IPS-20b (cell line): Measurements from ENCODE around the gene DCPS.

ENCODE experiments used
- H3K27ac ChIP-seq: one replicate; pipeline ENCODE4 v1.5.1; 2013; ENCODE audit warnings: low read length
- H3K27me3 ChIP-seq: 2 replicates; pipeline ENCODE4 v1.6.1; 2013; ENCODE audit warnings: mild to moderate bottlenecking, low read length, inconsistent platforms; ENCODE audit not compliant: insufficient read depth
- H3K36me3 ChIP-seq: 2 replicates; pipeline ENCODE4 v1.6.1; 2013; ENCODE audit warnings: low read depth, mild to moderate bottlenecking, inconsistent platforms, low read length, moderate library complexity; ENCODE audit not compliant: insufficient read depth
- H3K4me1 ChIP-seq: 2 replicates; pipeline ENCODE4 v1.6.1; 2013; ENCODE audit warnings: mild to moderate bottlenecking, control low read depth, inconsistent platforms, low read length, moderate library complexity; ENCODE audit not compliant: insufficient read depth
- H3K4me3 ChIP-seq: 2 replicates; pipeline ENCODE4 v1.5.1; 2013; ENCODE audit warnings: mild to moderate bottlenecking, low read length, inconsistent platforms
- H3K9ac ChIP-seq: 2 replicates; pipeline ENCODE4 v1.6.1; 2013; ENCODE audit warnings: low read depth, mild to moderate bottlenecking, inconsistent platforms, low read length, moderate library complexity
- H3K9me3 ChIP-seq: 2 replicates; pipeline ENCODE4 v1.6.1; 2013; ENCODE audit warnings: mild to moderate bottlenecking, low read depth, low read length, inconsistent platforms; ENCODE audit not compliant: insufficient read depth

The DCPS gene

GRCh38 chr11:126347751-126348668, 44.1 kb downstream of the DCPS start:
- Histone ChIP-seq H3K27me3 (no peaks in the 10 kb centered on the region), H3K9ac (no peak overlapping the region), H3K4me3 (no peak overlapping the region), H3K36me3 (peaks cover 20% of the 10 kb centered on the region), H3K4me1 (peaks cover 20% of the 10 kb centered on the region; the same call in 1 of the 2 replicates), H3K27ac (no peak overlapping the region), H3K9me3 (no peaks in the 10 kb centered on the region)

GRCh38 chr11:126348806-126349582, 45.1 kb downstream of the DCPS start:
- Histone ChIP-seq H3K9ac (no peak overlapping the region), H3K4me3 (no peak overlapping the region), H3K27ac (no peak overlapping the region)

GRCh38 chr11:126350836-126351235, 47.0 kb downstream of the DCPS start:
- Histone ChIP-seq H3K27me3 (no peaks in the 10 kb centered on the region), H3K4me3 (no peak overlapping the region), H3K9me3 (no peaks in the 10 kb centered on the region), H3K9ac (no peak overlapping the region), H3K4me1 (peaks cover 24% of the 10 kb centered on the region), H3K27ac (no peak overlapping the region), H3K36me3 (peaks cover 13% of the 10 kb centered on the region)

More at GRCh38 chr11:126348806-126349582, 45.1 kb downstream of the DCPS start:
- Histone ChIP-seq H3K9me3 (no peaks in the 10 kb centered on the region), H3K27me3 (no peaks in the 10 kb centered on the region), H3K36me3 (peaks cover 13% of the 10 kb centered on the region), H3K4me1 (peaks cover 29% of the 10 kb centered on the region)

- H3K4me3 ChIP-seq, result no peak overlapping the region
- peaks cover 13% of the 10 kb centered on the region for H3K36me3 ChIP-seq
- H3K9ac ChIP-seq, result 0 out of 2 replicates have a peak overlapping the region, but pooled peaks have one; percentile 21
- H3K27me3 ChIP-seq, result no peaks in the 10 kb centered on the region
- peaks cover 14% of the 10 kb centered on the region for H3K4me1 ChIP-seq
- no peak overlapping the region for H3K27ac ChIP-seq
- H3K9me3 ChIP-seq, result no peaks in the 10 kb centered on the region
These were observed 48.3 kb downstream of the DCPS start for GRCh38 chr11:126352163-126352562.

GRCh38 chr11:126352934-126353801, 49.3 kb downstream of the DCPS start:
- H3K27me3 ChIP-seq, result no peaks in the 10 kb centered on the region
- H3K36me3 ChIP-seq, result peaks cover 13% of the 10 kb centered on the region
- H3K9ac ChIP-seq, result peak overlapping the region; percentile 38; the same call in 1 of the 2 replicates
- peak overlapping the region; percentile 10; the same call in 1 of the 2 replicates for H3K4me3 ChIP-seq
- H3K27ac ChIP-seq, result no peak overlapping the region
- no peaks in the 10 kb centered on the region for H3K9me3 ChIP-seq
- peaks cover 14% of the 10 kb centered on the region for H3K4me1 ChIP-seq

- Histone ChIP-seq H3K4me3 (peak overlapping the region; percentile 89), H3K27ac (peak overlapping the region; percentile 64), H3K9me3 (no peaks in the 10 kb centered on the region), H3K9ac (peak overlapping the region; percentile 95), H3K4me1 (peaks cover 13% of the 10 kb centered on the region), H3K36me3 (peaks cover 13% of the 10 kb centered on the region), H3K27me3 (no peaks in the 10 kb centered on the region)
These were observed 50.9 kb downstream of the DCPS start for GRCh38 chr11:126354631-126355323.

GRCh38 chr11:126355324-126355925, 51.6 kb downstream of the DCPS start, which contains the start of gene ST3GAL4:
Gene ST3GAL4, plus strand, starts transcription at chr11:126355686. Its CDS starts 50,470 bp downstream, at chr11:126406156.
- Histone ChIP-seq H3K9me3 (no peaks in the 10 kb centered on the region), H3K27me3 (no peaks in the 10 kb centered on the region), H3K27ac (peak within 1 kb of the TSS; percentile 64), H3K9ac (peak within 1 kb of the TSS; percentile 95), H3K4me1 (peaks cover 10% of the 10 kb centered on the region), H3K4me3 (peak within 1 kb of the TSS; percentile 89), H3K36me3 (peaks cover 13% of the 10 kb centered on the region)

GRCh38 chr11:126355926-126356897, 52.4 kb downstream of the DCPS start:
- Histone ChIP-seq H3K4me1 (peaks cover 10% of the 10 kb centered on the region), H3K36me3 (peaks cover 10% of the 10 kb centered on the region), H3K9me3 (no peaks in the 10 kb centered on the region), H3K4me3 (peak overlapping the region; percentile 89), H3K27me3 (no peaks in the 10 kb centered on the region), H3K9ac (peak overlapping the region; percentile 73; the same call in 1 of the 2 replicates), H3K27ac (no peak overlapping the region)

GRCh38 chr11:126357055-126357962, 53.4 kb downstream of the DCPS start:
- Histone ChIP-seq H3K4me1 (peaks cover 10% of the 10 kb centered on the region), H3K27me3 (no peaks in the 10 kb centered on the region), H3K36me3 (peaks cover 3% of the 10 kb centered on the region), H3K9me3 (no peaks in the 10 kb centered on the region), H3K4me3 (peak overlapping the region; percentile 89; the same call in 1 of the 2 replicates), H3K27ac (no peak overlapping the region), H3K9ac (no peak overlapping the region)
